Forelimb muscle (tissue), 1 donor: ENCODE results near the gene MRPL12. TPM values are rescaled to one million over a fixed set of nuclear protein-coding genes. Genes with fewer than 3 reads are reported as not detected.
"Not testable (repeated sequence)": the region's sequence is repeated elsewhere in the genome, so short reads cannot be mapped to it uniquely, and the experiment has no call there.

ENCODE experiments used
- DNase-seq: peaks from one replicate; pipeline ENCODE4 v3.0.0-alpha.2; 2013; ENCODE audit warnings: low read depth
- polyA plus RNA-seq: library from polyadenylated mRNA; unstranded; fragments of 120-200 nt; gene quantifications from one replicate; pipeline ENCODE4 v1.2.1, GENCODE V29; 2013; ENCODE audit not compliant: insufficient read length

Gene MRPL12
- polyA plus RNA-seq, result 54.9 TPM

GRCh38 chr17:81702934-81703746 is at the start of gene MRPL12:
Gene MRPL12, plus strand, starts transcription at chr17:81703367. Its CDS starts 135 bp downstream, at chr17:81703502.
- peak; percentile 90 for DNase-seq

GRCh38 chr17:81655378-81656117 is 47.6 kb upstream of the MRPL12 start:
- DNase-seq, result no peak

GRCh38 chr17:81656118-81656743 is 46.9 kb upstream of the MRPL12 start, which contains the start of gene PDE6G:
Gene PDE6G, minus strand, starts transcription at chr17:81656542. Its CDS starts 3,237 bp downstream, at chr17:81653305.
- no peak for DNase-seq

- no peak for DNase-seq
Measured at GRCh38 chr17:81656835-81657234, 46.3 kb upstream of the MRPL12 start.

- DNase-seq, result no peak
Measured at GRCh38 chr17:81659038-81659437, 44.1 kb upstream of the MRPL12 start.

GRCh38 chr17:81660441-81660840 is 42.7 kb upstream of the MRPL12 start:
- no peak for DNase-seq

- no peak for DNase-seq
Measured at GRCh38 chr17:81662002-81662401, 41.2 kb upstream of the MRPL12 start.

- no peak for DNase-seq
Measured at GRCh38 chr17:81664051-81664470, 39.1 kb upstream of the MRPL12 start.

- DNase-seq, result no peak
Measured at GRCh38 chr17:81665205-81666091, 37.7 kb upstream of the MRPL12 start.

GRCh38 chr17:81666092-81666341 is 37.1 kb upstream of the MRPL12 start:
- no peak for DNase-seq

- peak; percentile 85 for DNase-seq
Measured at GRCh38 chr17:81666342-81667191, 36.6 kb upstream of the MRPL12 start, which contains the start of the genes CCDC137 and OXLD1. Gene CCDC137, plus strand, starts transcription at chr17:81666737. Its CDS starts 30 bp downstream, at chr17:81666767. Gene OXLD1, minus strand, starts transcription at chr17:81666605. Its CDS starts 28 bp downstream, at chr17:81666577.

GRCh38 chr17:81667754-81668153 is 35.4 kb upstream of the MRPL12 start:
- no peak for DNase-seq

GRCh38 chr17:81672504-81672903 is 30.7 kb upstream of the MRPL12 start:
- DNase-seq, result no peak

- no peak for DNase-seq
Measured at GRCh38 chr17:81672954-81673353, 30.2 kb upstream of the MRPL12 start.

GRCh38 chr17:81673561-81674258 is 29.5 kb upstream of the MRPL12 start:
- DNase-seq, result no peak

- not testable (repeated sequence) for DNase-seq
Measured at GRCh38 chr17:81675515-81676221, 27.5 kb upstream of the MRPL12 start.

GRCh38 chr17:81676906-81677305 is 26.3 kb upstream of the MRPL12 start:
- DNase-seq, result no peak

- no peak for DNase-seq
Measured at GRCh38 chr17:81680150-81680549, 23.0 kb upstream of the MRPL12 start.

GRCh38 chr17:81681672-81682071 is 21.5 kb upstream of the MRPL12 start:
- DNase-seq, result no peak
